Measurements from ENCODE around the gene SRD5A3. TPM values are rescaled to one million over a fixed set of nuclear protein-coding genes. Genes with fewer than 3 reads are reported as not detected.

The SRD5A3 gene
- total and polyA plus RNA-seq, 10 of the 15 experiments (the other 5 are each of a cell fraction or from before 2014, with no cell fraction given): 1.6 to 20.4 (median 6.1) TPM

DNA sequence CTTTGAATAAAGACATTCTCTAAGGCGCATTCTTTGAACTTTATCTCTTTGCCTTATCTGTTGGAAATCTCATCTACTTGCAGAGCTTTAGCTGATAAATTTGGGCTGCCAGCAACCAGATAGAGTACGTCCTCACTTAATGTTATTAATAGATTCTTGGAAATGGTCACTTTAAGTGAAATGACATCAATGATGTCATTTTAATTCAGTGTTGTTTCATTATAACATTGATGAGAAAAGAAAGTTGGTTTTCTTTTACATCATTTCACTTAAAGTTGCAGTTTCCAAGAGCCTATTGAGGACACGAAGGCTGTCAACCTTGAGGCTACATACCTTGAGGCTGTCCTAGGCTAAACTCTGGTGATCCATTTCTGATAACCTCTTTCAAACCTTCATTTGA lies 59.0 kb downstream of the SRD5A3 start:
- intact Hi-C loops (cut with micrococcal nuclease; ENCODE audit: unreplicated experiment) (loop anchor here (10.0 kb wide), 1 partner anchor 900 kb away; no protein-coding TSS in a partner anchor), in situ Hi-C loops (cut with MboI) (loop anchor here (10.0 to 25.0 kb wide), 2 partner anchors 330 to 457 kb away; partner anchors contain the start of gene EXOC1)
- POLR2A ChIA-PET: no interaction called here
- H3K4me1 ChIP-seq (ENCODE audit: control insufficient read depth, insufficient read depth, low read length): no peaks in the 10 kb centered on the region
- no peak overlapping the region for H3K9ac ChIP-seq (ENCODE audit: control insufficient read depth, insufficient read depth, low read length)
- H3K36me3 ChIP-seq (ENCODE audit: control insufficient read depth in 2 of 2, insufficient read depth in 2 of 2, low read length in 1 of 2): peaks cover 0 to 19% of the 10 kb centered on the region in 2 experiments; a peak in 2 of 4 replicates
- TF ChIP-seq SRF (IDR thresholded peaks at IDR 0.05; ENCODE audit: low read depth in 2 of 2, low read length in 2 of 2) (no peak), ATF7 (IDR thresholded peaks at IDR 0.05; ENCODE audit: low read depth) (peak; percentile 26; the same call in 1 of the 2 replicates)
- peaks cover 81% of the 10 kb centered on the region for H3K79me2 ChIP-seq (ENCODE audit: control insufficient read depth, insufficient read depth, low read length)
- BruUV-seq (replicated peaks): no TSS peak
- WGBS (ENCODE audit: insufficient coverage, insufficient replicate concordance, low lambda C conversion rate, missing lambda C conversion rate): 97% methylated on average over 3 of the region's 3 CpGs
- DNase-seq (ENCODE audit: low read depth, low spot score): no peak
- no peaks in the 10 kb centered on the region; the same call in 2 of the 3 replicates for H3K9me3 ChIP-seq (replicated peaks; ENCODE audit: control insufficient read depth, insufficient read depth, low read length)
- no peak overlapping the region for H3K4me2 ChIP-seq (ENCODE audit: control insufficient read depth, insufficient read depth)
- H2AFZ ChIP-seq (ENCODE audit: control insufficient read depth, low read depth, low read length): no peak overlapping the region
- CTCF ChIA-PET: interaction anchor here (2.1 kb wide), 1 partner anchor 149 kb away, joined by 6 read pairs; no protein-coding TSS in a partner anchor
- no peak for ATAC-seq
- peaks cover 3% of the 10 kb centered on the region; the same call in 1 of the 2 replicates for H4K20me1 ChIP-seq (ENCODE audit: control insufficient read depth, insufficient read depth)
- SMC1A ChIA-PET (ENCODE audit: uncharacterized antibody, unreplicated experiment): no interaction called here
- H3K27ac ChIP-seq (ENCODE audit: control insufficient read depth, insufficient read depth): no peak overlapping the region
- H3K27me3 ChIP-seq (replicated peaks in 1 of 2; ENCODE audit: control insufficient read depth in 2 of 2, insufficient read depth in 2 of 2, low read length in 1 of 2): no peaks in the 10 kb centered on the region
- H3K4me3 ChIP-seq: no peak overlapping the region
- FAIRE-seq: peak; percentile 23
- RAD21 ChIA-PET (ENCODE audit: unreplicated experiment): no interaction called here

DNA sequence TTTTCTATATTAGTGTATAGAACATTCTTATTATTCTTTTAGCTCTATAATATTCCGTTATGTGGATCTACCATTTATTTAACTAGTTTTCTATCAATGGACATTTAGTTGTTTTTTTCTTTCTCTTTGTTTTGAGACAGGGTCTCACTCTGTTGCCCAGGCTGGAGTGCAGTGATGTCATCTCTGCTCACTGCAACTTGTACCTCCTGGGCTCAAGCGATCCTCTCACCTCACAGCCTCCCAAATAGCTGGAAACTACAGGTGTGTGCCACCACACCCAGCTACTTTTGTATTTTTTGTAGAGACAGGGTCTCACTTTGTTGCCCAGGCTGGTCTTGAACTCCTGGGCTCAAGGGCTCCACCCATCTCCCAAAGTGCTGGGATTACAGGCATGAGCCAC lies 60.5 kb downstream of the SRD5A3 start:
- ChIA-PET CTCF (interaction anchor here (2.1 kb wide), 1 partner anchor 148 kb away, joined by 6 read pairs; no protein-coding TSS in a partner anchor), RAD21 (ENCODE audit: unreplicated experiment) (interaction anchor here (1.7 kb wide), 1 partner anchor 541 kb away, joined by 4 read pairs; no protein-coding TSS in a partner anchor), POLR2A (interaction anchor here (1.3 kb wide), 1 partner anchor 1722 kb away, joined by 3 read pairs; no protein-coding TSS in a partner anchor), SMC1A (ENCODE audit: uncharacterized antibody, unreplicated experiment) (interaction anchor here (1.5 kb wide), 2 partner anchors 11 to 331 kb away, joined by 3 to 7 read pairs; partner anchors contain the start of gene TMEM165)
- 100% methylated on average over 2 of the region's 2 CpGs for WGBS (ENCODE audit: insufficient coverage, insufficient replicate concordance, low lambda C conversion rate, missing lambda C conversion rate)
- in situ Hi-C loops (cut with MboI): loop anchor here (10.0 to 25.0 kb wide), 2 partner anchors 328 to 456 kb away; partner anchors contain the start of gene EXOC1
- H3K9me3 ChIP-seq (replicated peaks; ENCODE audit: control insufficient read depth, insufficient read depth, low read length): no peaks in the 10 kb centered on the region; the same call in 2 of the 3 replicates
- H2AFZ ChIP-seq (ENCODE audit: control insufficient read depth, low read depth, low read length): no peak overlapping the region
- TF ChIP-seq ZNF274 (IDR thresholded peaks at IDR 0.05; ENCODE audit: insufficient read depth, insufficient read length) (no peak), BACH1 (IDR thresholded peaks at IDR 0.05; ENCODE audit: borderline replicate concordance) (no peak), ZBED1 (IDR thresholded peaks at IDR 0.05; ENCODE audit: borderline replicate concordance) (no peak), MEF2A (IDR thresholded peaks at IDR 0.05; ENCODE audit: insufficient read depth, low read depth, low read length) (no peak), SMARCA5 (IDR thresholded peaks at IDR 0.05) (no peak), CHD1 (IDR thresholded peaks at IDR 0.05; ENCODE audit: low read depth, low read length) (no peak), RAD21 (IDR thresholded peaks at IDR 0.05; ENCODE audit: insufficient read depth, low read depth, low read length) (no peak), ZZZ3 (IDR thresholded peaks at IDR 0.05; ENCODE audit: control insufficient read depth, insufficient read length, low read depth) (no peak), STAT1 (conservative IDR thresholded peaks at IDR 0.05) (no peak), ETV6 (conservative IDR thresholded peaks at IDR 0.05 in 1 of 2, IDR thresholded peaks at IDR 0.05 in 1 of 2; ENCODE audit: borderline replicate concordance in 1 of 2, low read depth in 1 of 2) (no peak), SUPT20H (IDR thresholded peaks at IDR 0.05; ENCODE audit: borderline replicate concordance, control insufficient read depth, low read depth, low read length) (no peak)
- TF ChIP-seq, protein P1, sequence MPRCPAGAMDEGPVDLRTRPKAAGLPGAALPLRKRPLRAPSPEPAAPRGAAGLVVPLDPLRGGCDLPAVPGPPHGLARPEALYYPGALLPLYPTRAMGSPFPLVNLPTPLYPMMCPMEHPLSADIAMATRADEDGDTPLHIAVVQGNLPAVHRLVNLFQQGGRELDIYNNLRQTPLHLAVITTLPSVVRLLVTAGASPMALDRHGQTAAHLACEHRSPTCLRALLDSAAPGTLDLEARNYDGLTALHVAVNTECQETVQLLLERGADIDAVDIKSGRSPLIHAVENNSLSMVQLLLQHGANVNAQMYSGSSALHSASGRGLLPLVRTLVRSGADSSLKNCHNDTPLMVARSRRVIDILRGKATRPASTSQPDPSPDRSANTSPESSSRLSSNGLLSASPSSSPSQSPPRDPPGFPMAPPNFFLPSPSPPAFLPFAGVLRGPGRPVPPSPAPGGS (IDR thresholded peaks at IDR 0.05; ENCODE audit: borderline replicate concordance, insufficient read depth, low read depth, low read length, poor library complexity, severe bottlenecking): no peak
- H3K79me2 ChIP-seq (ENCODE audit: control insufficient read depth, insufficient read depth, low read length): peaks cover 81% of the 10 kb centered on the region
- H3K4me1 ChIP-seq (ENCODE audit: control insufficient read depth, insufficient read depth, low read length): no peaks in the 10 kb centered on the region
- DNase-seq (ENCODE audit: low read depth, low spot score): no peak
- no peak overlapping the region for H3K9ac ChIP-seq (ENCODE audit: control insufficient read depth, insufficient read depth, low read length)
- no peak for ATAC-seq
- H3K4me2 ChIP-seq (ENCODE audit: control insufficient read depth, insufficient read depth): no peak overlapping the region
- FAIRE-seq: no peak
- H3K36me3 ChIP-seq (ENCODE audit: control insufficient read depth in 2 of 2, insufficient read depth in 2 of 2, low read length in 1 of 2): peaks cover under 1 to 19% of the 10 kb centered on the region in 2 experiments; a peak in 3 of 4 replicates
- intact Hi-C loops (cut with micrococcal nuclease; ENCODE audit: unreplicated experiment): loop anchor here (10.0 kb wide), 1 partner anchor 898 kb away; no protein-coding TSS in a partner anchor
- no peak overlapping the region for H3K27ac ChIP-seq (ENCODE audit: control insufficient read depth, insufficient read depth)
- no TSS peak for BruUV-seq (replicated peaks)
- H4K20me1 ChIP-seq (ENCODE audit: control insufficient read depth, insufficient read depth): peaks cover 3% of the 10 kb centered on the region; the same call in 1 of the 2 replicates
- no peak overlapping the region for H3K4me3 ChIP-seq
- no peaks in the 10 kb centered on the region for H3K27me3 ChIP-seq (replicated peaks in 1 of 2; ENCODE audit: control insufficient read depth in 2 of 2, insufficient read depth in 2 of 2, low read length in 1 of 2)

All from GM12878 (cell line).